Neuron (in vitro differentiated cells): ENCODE data around the gene FBXW8.

Source experiments
- H2AFZ ChIP-seq: one replicate; pipeline ENCODE4 v1.6.1; 2013; ENCODE audit warnings: low read depth, mild to moderate bottlenecking, inconsistent platforms, low read length, moderate library complexity
- H3K27me3 ChIP-seq: one replicate; pipeline ENCODE4 v1.6.1; 2013; ENCODE audit warnings: low read length; ENCODE audit not compliant: insufficient read depth
- H3K36me3 ChIP-seq: one replicate; pipeline ENCODE4 v1.6.1; 2013; ENCODE audit warnings: low read length; ENCODE audit not compliant: insufficient read depth
- H3K4me1 ChIP-seq: one replicate; pipeline ENCODE4 v1.6.1; 2013; ENCODE audit warnings: low read length; ENCODE audit not compliant: insufficient read depth
- H3K4me3 ChIP-seq: 2 replicates; pipeline ENCODE4 v1.5.1; 2013; ENCODE audit warnings: mild to moderate bottlenecking, low read length, moderate library complexity
- H3K9me3 ChIP-seq: one replicate; pipeline ENCODE4 v1.6.1; 2013; ENCODE audit warnings: low read length

Gene FBXW8

GRCh38 chr12:117010693-117011451 lies 100.1 kb downstream of the FBXW8 start:
- Histone ChIP-seq H2AFZ (no peak overlapping the region), H3K4me1 (no peaks in the 10 kb centered on the region), H3K36me3 (peaks cover 33% of the 10 kb centered on the region), H3K27me3 (no peaks in the 10 kb centered on the region), H3K4me3 (no peak overlapping the region), H3K9me3 (peaks cover 16% of the 10 kb centered on the region)

DNA sequence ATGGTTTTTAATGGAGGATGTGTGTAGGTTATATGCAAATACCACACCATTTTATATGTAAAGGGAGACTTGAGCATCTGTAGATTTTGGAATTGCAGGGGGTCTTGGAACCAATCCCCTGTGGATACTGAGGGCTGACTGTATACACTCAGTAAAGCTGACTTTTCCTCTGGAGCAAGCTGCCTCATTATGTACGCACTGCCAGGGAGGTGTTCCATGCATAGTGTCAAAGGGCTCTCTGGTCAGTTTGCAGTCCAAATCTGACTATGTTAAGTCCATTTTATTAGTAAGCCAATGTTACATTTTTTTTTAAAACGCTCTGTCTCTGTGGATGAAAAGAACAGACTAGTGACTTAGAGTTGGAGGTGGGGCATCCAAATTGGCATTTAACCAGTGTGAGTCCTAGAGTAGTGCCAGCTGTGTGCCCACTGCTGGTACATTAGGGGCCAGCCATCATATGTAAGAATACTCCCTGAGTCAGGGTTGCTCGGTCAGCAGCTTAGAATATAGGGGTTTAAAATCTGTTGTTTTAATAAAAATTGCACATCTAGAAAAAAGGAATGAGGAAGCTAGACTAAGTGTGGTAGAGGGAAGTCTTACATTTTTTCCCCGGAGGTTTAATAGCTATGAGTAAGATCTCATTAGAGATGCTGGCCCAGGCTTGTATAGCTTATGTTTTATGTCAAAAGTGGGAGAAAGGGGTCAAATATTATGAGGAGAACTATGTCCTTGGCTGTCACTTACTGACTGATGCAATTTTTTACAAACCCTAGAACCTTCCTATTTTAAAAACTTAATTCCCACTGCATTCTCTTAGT lies 101.4 kb downstream of the FBXW8 start:
- Histone ChIP-seq H3K9me3 (peaks cover 16% of the 10 kb centered on the region), H3K4me1 (no peaks in the 10 kb centered on the region), H3K36me3 (peaks cover 29% of the 10 kb centered on the region), H3K27me3 (no peaks in the 10 kb centered on the region), H2AFZ (no peak overlapping the region), H3K4me3 (no peak overlapping the region)

- Histone ChIP-seq H3K27me3 (no peaks in the 10 kb centered on the region), H3K4me3 (no peak overlapping the region), H3K36me3 (peaks cover 29% of the 10 kb centered on the region), H3K9me3 (peaks cover 16% of the 10 kb centered on the region), H2AFZ (no peak overlapping the region), H3K4me1 (peaks cover 7% of the 10 kb centered on the region)
Measured at GRCh38 chr12:117013726-117014125, 103.0 kb downstream of the FBXW8 start.

DNA sequence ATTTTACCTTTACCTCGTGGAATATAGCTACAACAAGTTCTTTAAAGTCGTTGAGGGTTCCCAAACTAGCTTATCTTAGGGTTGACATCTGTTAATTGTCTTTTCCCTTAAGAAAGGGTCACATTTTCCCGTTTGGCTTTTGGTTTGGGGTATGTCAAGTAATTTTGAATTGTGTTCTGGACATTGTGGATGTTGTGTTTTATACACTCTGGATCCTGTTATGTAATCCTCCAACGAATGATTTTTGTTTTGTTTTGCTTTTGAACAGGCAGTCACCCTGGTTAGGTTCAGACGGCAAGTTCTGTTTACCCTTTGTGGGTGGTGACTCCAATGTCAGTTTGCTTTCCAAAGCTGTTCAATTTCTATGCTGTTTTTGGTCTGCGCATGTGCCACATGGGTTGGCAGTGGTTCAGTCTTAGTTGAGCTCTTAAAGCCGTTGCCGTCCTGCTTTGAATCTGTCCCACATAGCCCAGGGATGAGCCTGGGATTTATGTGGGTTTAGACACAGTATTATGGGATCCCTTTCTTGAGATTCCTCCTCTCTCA lies 103.7 kb downstream of the FBXW8 start:
- H3K4me1 ChIP-seq, result peaks cover 7% of the 10 kb centered on the region
- no peak overlapping the region for H3K4me3 ChIP-seq
- no peak overlapping the region for H2AFZ ChIP-seq
- no peaks in the 10 kb centered on the region for H3K27me3 ChIP-seq
- peaks cover 16% of the 10 kb centered on the region for H3K9me3 ChIP-seq
- peaks cover 29% of the 10 kb centered on the region for H3K36me3 ChIP-seq

- Histone ChIP-seq H3K27me3 (no peaks in the 10 kb centered on the region), H3K36me3 (peaks cover 21% of the 10 kb centered on the region), H3K9me3 (peaks cover 13% of the 10 kb centered on the region), H2AFZ (no peak overlapping the region), H3K4me1 (peaks cover 7% of the 10 kb centered on the region), H3K4me3 (no peak overlapping the region)
Measured at GRCh38 chr12:117015811-117016210, 105.1 kb downstream of the FBXW8 start.

DNA sequence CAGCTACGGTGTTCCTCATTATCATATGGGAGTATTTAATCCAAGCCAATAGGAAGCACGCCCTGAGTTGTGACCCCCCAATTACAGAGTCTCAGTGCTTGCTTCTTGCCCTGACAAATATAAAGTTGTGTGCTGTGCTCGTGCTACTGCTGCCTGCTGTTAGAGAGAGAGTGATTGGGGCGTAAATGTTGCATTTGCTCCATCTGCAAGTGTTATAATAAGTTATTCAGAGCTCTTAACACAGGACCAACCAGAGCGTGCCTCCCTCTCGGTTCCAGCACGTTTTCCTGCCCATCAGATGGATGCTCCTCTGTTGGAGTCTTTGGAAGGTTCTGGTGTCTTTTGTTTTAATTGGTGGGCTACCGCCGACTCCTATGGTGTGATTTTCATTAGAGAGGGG lies 107.1 kb downstream of the FBXW8 start:
- no peak overlapping the region for H3K4me3 ChIP-seq
- H3K4me1 ChIP-seq, result peaks cover 7% of the 10 kb centered on the region
- peaks cover 13% of the 10 kb centered on the region for H3K9me3 ChIP-seq
- no peaks in the 10 kb centered on the region for H3K27me3 ChIP-seq
- H2AFZ ChIP-seq, result no peak overlapping the region
- H3K36me3 ChIP-seq, result peaks cover 19% of the 10 kb centered on the region

GRCh38 chr12:117018276-117018675 lies 107.5 kb downstream of the FBXW8 start:
- peaks cover 7% of the 10 kb centered on the region for H3K4me1 ChIP-seq
- H3K4me3 ChIP-seq, result no peak overlapping the region
- no peak overlapping the region for H2AFZ ChIP-seq
- no peaks in the 10 kb centered on the region for H3K27me3 ChIP-seq
- peaks cover 13% of the 10 kb centered on the region for H3K9me3 ChIP-seq
- peaks cover 17% of the 10 kb centered on the region for H3K36me3 ChIP-seq

DNA sequence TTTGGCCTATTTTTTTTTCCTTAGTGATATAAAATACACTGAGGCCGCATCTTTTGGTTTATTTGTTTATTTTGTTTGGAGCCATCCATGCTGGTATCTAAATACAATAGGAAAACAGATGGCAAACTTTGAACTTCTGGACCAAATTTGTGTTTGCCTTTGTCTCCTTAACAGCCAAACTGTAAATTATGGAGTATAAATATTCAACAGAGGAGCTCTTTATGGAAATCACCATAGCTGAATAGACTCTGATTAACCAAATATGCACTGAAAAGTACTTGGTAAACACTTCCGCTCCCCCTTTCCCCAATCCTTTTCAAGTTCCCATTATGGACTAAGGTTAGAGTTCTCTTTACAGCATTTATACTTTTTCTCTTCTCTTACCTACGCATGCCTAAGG lies 107.9 kb downstream of the FBXW8 start:
- Histone ChIP-seq H3K4me3 (no peak overlapping the region), H3K27me3 (no peaks in the 10 kb centered on the region), H3K9me3 (peaks cover 13% of the 10 kb centered on the region), H3K36me3 (peaks cover 17% of the 10 kb centered on the region), H3K4me1 (peaks cover 7% of the 10 kb centered on the region), H2AFZ (no peak overlapping the region)

DNA sequence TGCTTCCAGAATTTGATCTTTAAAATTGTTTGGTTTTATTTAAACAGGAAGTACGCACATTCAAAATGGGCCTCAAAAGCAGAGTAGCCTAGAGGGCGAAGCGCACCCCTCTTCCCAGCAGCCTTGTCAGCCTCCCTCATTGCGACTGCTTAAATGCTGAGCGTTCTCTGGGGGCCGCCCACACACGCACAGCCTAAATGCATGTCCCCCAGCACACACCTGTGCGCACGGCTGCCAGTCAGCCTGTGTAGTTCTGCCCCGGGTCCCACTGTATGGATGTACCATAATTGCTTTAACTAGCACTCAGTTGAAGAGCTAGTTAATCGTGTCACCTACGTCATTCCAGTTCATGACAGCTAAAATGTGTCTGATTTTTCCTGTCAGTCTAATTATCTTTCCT lies 109.1 kb downstream of the FBXW8 start:
- H3K36me3 ChIP-seq, result peaks cover 23% of the 10 kb centered on the region

GRCh38 chr12:117020536-117021220 lies 109.9 kb downstream of the FBXW8 start:
- H3K4me1 ChIP-seq, result peaks cover 7% of the 10 kb centered on the region
- no peaks in the 10 kb centered on the region for H3K27me3 ChIP-seq
- H2AFZ ChIP-seq, result no peak overlapping the region
- H3K9me3 ChIP-seq, result peaks cover under 1% of the 10 kb centered on the region
- H3K4me3 ChIP-seq, result no peak overlapping the region
- H3K36me3 ChIP-seq, result peaks cover 20% of the 10 kb centered on the region

More for the DNA sequence above, 109.1 kb downstream of the FBXW8 start:
- Histone ChIP-seq H2AFZ (no peak overlapping the region), H3K4me1 (peaks cover 7% of the 10 kb centered on the region), H3K9me3 (peaks cover 5% of the 10 kb centered on the region), H3K4me3 (no peak overlapping the region), H3K27me3 (no peaks in the 10 kb centered on the region)

DNA sequence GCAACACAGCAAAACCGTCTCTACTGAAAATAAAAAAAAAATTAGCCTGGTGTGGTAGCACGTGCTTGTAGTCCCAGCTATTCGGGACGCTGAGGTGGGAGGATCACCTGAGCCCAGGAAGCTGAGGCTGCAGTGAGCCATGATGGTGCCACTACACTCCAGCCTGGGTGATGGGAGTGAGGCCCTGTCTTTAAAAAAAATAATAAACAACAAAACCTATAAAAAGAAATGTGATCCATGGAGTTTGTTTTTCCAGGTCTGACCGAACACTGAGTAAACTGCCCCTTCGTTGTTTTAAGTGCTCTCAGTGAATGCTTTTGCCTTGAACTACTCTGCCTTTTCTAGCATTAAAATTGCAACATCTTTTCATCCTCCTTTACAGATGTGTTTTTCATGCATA lies 111.7 kb downstream of the FBXW8 start:
- Histone ChIP-seq H3K4me1 (peaks cover 9% of the 10 kb centered on the region), H3K36me3 (peaks cover 28% of the 10 kb centered on the region), H3K27me3 (no peaks in the 10 kb centered on the region), H3K9me3 (no peaks in the 10 kb centered on the region), H3K4me3 (no peak overlapping the region), H2AFZ (no peak overlapping the region)

- H3K36me3 ChIP-seq, result peaks cover 42% of the 10 kb centered on the region
- H3K4me1 ChIP-seq, result peaks cover 3% of the 10 kb centered on the region
- H2AFZ ChIP-seq, result no peak overlapping the region
- H3K9me3 ChIP-seq, result no peaks in the 10 kb centered on the region
- no peak overlapping the region for H3K4me3 ChIP-seq
- no peaks in the 10 kb centered on the region for H3K27me3 ChIP-seq
Measured at GRCh38 chr12:117023998-117024960, 113.5 kb downstream of the FBXW8 start.
